Stimulated activated CD8-positive, alpha-beta memory T cell treated with anti-CD3 and anti-CD28 coated beads, Interleukin-12 subunit alpha, Interleukin-12 subunit beta, amount 100 ng/mL, for 24 hours (primary cell): ENCODE results near the gene ZBTB46.
"Not testable (repeated sequence)": the region's sequence is repeated elsewhere in the genome, so short reads cannot be mapped to it uniquely, and the experiment has no call there.

Source experiments
- DNase-seq: peaks from one replicate; pipeline ENCODE4 v3.0.0-alpha.2; 2020; ENCODE audit errors: extremely low read depth

The ZBTB46 gene

GRCh38 chr20:63734946-63735858 is 95.9 kb downstream of the ZBTB46 start:
- DNase-seq: no peak

GRCh38 chr20:63734111-63734945 is 96.7 kb downstream of the ZBTB46 start:
- no peak for DNase-seq

GRCh38 chr20:63733579-63734081 is 97.4 kb downstream of the ZBTB46 start:
- DNase-seq: no peak

- DNase-seq: no peak
Observed at GRCh38 chr20:63733117-63733516, 97.9 kb downstream of the ZBTB46 start.

- no peak for DNase-seq
Observed at GRCh38 chr20:63732118-63733095, 98.7 kb downstream of the ZBTB46 start.

- DNase-seq: no peak
Observed at GRCh38 chr20:63731410-63731809, 99.7 kb downstream of the ZBTB46 start.

- not testable (repeated sequence) for DNase-seq
Observed at GRCh38 chr20:63730189-63730733, 100.8 kb downstream of the ZBTB46 start.

- not testable (repeated sequence) for DNase-seq
Observed at GRCh38 chr20:63722967-63723622, 108.0 kb downstream of the ZBTB46 start.

- no peak for DNase-seq
Observed at GRCh38 chr20:63718996-63719395, 112.1 kb downstream of the ZBTB46 start.

- no peak for DNase-seq
Observed at GRCh38 chr20:63714858-63715257, 116.2 kb downstream of the ZBTB46 start.

GRCh38 chr20:63712191-63712590 is 118.9 kb downstream of the ZBTB46 start:
- no peak for DNase-seq

- no peak for DNase-seq
Observed at GRCh38 chr20:63711085-63711645, 119.9 kb downstream of the ZBTB46 start.

GRCh38 chr20:63709149-63709527 is 121.9 kb downstream of the ZBTB46 start:
- DNase-seq: no peak

- no peak for DNase-seq
Observed at GRCh38 chr20:63708301-63709148, 122.5 kb downstream of the ZBTB46 start.

GRCh38 chr20:63707558-63708300 is 123.3 kb downstream of the ZBTB46 start, which contains the start of the genes ARFRP1 and ZGPAT:
Gene ARFRP1, minus strand, starts transcription at chr20:63707976. Its CDS starts 885 bp downstream, at chr20:63707091.
Gene ZGPAT, plus strand, starts transcription at chr20:63708039. Its CDS starts 542 bp downstream, at chr20:63708581.
- DNase-seq: peak; percentile 73

- DNase-seq: no peak
Observed at GRCh38 chr20:63706852-63707557, 124.1 kb downstream of the ZBTB46 start.

- DNase-seq: no peak
Observed at GRCh38 chr20:63706027-63706695, 124.9 kb downstream of the ZBTB46 start.
